ENCODE measurements around the gene ZNF784.

The ZNF784 gene

GRCh38 chr19:55653651-55654322 is 29.4 kb upstream of the ZNF784 start (continued):
- TF ChIP-seq REST (tag by site-specific recombination; IDR thresholded peaks at IDR 0.05) (no peak), SALL2 (tag by site-specific recombination; IDR thresholded peaks at IDR 0.05; ENCODE audit: borderline replicate concordance) (no peak), SP2 (tag by site-specific recombination; IDR thresholded peaks at IDR 0.05) (peak; percentile 59), ZBTB26 (tag by site-specific recombination; optimal IDR thresholded peaks at IDR 0.05) (peak; percentile 85), ZNF658 (tag by site-specific recombination; IDR thresholded peaks at IDR 0.05) (no peak), ZBTB44 (tag by site-specific recombination; IDR thresholded peaks at IDR 0.05) (0 out of 2 replicates have a peak, but pooled peaks have one; percentile 23), TCF7L2 (IDR thresholded peaks at IDR 0.05; ENCODE audit: borderline replicate concordance, low read depth, low read length) (no peak), ZNF366 (tag by site-specific recombination; conservative IDR thresholded peaks at IDR 0.05) (peak; percentile 86), ZNF654 (tag by site-specific recombination; IDR thresholded peaks at IDR 0.05; ENCODE audit: low read depth) (peak; percentile 39), ZNF843 (tag by site-specific recombination; IDR thresholded peaks at IDR 0.05) (peak; percentile 61; the same call in 1 of the 2 replicates), GLIS2 (tag by site-specific recombination; IDR thresholded peaks at IDR 0.05) (peak; percentile 37; the same call in 1 of the 2 replicates), ZSCAN5A (tag by site-specific recombination; IDR thresholded peaks at IDR 0.05) (no peak), ZNF169 (tag by site-specific recombination; IDR thresholded peaks at IDR 0.05) (no peak), ZNF416 (tag by site-specific recombination; IDR thresholded peaks at IDR 0.05) (no peak), GLI2 (tag by site-specific recombination; IDR thresholded peaks at IDR 0.05; ENCODE audit: borderline replicate concordance, low read depth) (no peak), ZNF837 (tag by site-specific recombination; IDR thresholded peaks at IDR 0.05) (no peak), ZNF221 (tag by site-specific recombination; IDR thresholded peaks at IDR 0.05; ENCODE audit: borderline replicate concordance) (no peak), ZBTB49 (tag by site-specific recombination; IDR thresholded peaks at IDR 0.05; ENCODE audit: low read depth) (no peak), KLF1 (tag by site-specific recombination; IDR thresholded peaks at IDR 0.05) (no peak), ZNF521 (tag by site-specific recombination; IDR thresholded peaks at IDR 0.05) (no peak), ZNF18 (tag by site-specific recombination; IDR thresholded peaks at IDR 0.05) (no peak), ZNF660 (tag by site-specific recombination; IDR thresholded peaks at IDR 0.05) (peak; percentile 87)
